Cardiac septum (tissue), 1 donor: ENCODE measurements around the gene KMT2B. TPM values are rescaled to one million over a fixed set of nuclear protein-coding genes. Genes with fewer than 3 reads are reported as not detected.
"Not testable (repeated sequence)": the region's sequence is repeated elsewhere in the genome, so short reads cannot be mapped to it uniquely, and the experiment has no call there.

Source experiments
- DNase-seq: peaks from one replicate; pipeline ENCODE4 v3.0.0-alpha.2; 2020; ENCODE audit warnings: low spot score
- intact Hi-C: fragments of 100-400 bp; cut with DNase I; formaldehyde crosslinking; loops from one replicate; pipeline ENCODE4 v1.14.0; 2022
- total RNA-seq: library from RNA; stranded (reverse); fragmentation: NEBNext Ultra II Directional; extraction: Animal tissue kit (Norgen Biotek cat#: 25700); gene quantifications from one replicate; pipeline ENCODE4 v1.2.1, GENCODE V29; 2021
- donor health status: DM: no; HTN: no; CAD: no.

KMT2B gene
- total RNA-seq, 1 donor from 2014 or later = 19.9 TPM

DNA sequence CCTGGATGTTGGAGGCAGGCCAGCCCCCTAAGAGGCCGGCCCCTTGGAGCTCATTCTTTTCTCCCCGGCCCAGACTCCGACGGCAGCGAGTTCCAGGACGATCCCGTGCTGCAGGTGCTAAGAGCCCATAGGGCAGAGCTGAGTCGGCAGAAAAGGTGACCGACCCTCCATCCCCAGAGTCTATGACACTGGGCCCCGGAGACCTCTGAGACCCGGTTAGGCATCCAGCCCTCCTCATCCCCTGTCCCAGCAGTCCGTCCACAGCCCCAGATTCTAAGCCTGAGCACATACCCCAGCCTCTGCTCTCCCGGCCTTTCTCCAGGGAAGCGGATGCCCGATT, 50.2 kb downstream of the KMT2B start:
- no peak for DNase-seq
- intact Hi-C loops = no loop called here

DNA sequence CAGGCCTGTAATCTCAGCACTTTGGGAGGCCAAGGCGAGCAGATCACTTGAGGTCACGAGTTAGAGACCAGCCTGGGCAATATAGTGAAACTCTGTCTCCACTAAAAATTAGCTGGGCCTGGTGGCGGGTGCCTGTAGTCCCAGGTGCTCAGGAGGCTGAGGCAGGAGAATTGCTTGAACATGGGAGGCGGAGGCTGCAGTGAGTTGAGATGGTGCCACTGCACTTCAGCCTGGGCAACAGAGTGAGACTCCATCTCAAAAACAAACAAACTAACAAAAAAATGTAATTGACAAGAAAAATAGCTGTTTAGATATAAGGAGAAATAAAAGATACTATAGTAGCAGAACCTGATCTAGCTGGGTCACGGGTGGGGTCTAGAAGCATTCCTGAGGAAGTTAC, 54.6 kb downstream of the KMT2B start:
- not testable (repeated sequence) for DNase-seq
- intact Hi-C loops = loop anchor here (10.0 kb wide), 1 partner anchor 92 kb away; the partner anchor contains the start of gene APLP1

DNA sequence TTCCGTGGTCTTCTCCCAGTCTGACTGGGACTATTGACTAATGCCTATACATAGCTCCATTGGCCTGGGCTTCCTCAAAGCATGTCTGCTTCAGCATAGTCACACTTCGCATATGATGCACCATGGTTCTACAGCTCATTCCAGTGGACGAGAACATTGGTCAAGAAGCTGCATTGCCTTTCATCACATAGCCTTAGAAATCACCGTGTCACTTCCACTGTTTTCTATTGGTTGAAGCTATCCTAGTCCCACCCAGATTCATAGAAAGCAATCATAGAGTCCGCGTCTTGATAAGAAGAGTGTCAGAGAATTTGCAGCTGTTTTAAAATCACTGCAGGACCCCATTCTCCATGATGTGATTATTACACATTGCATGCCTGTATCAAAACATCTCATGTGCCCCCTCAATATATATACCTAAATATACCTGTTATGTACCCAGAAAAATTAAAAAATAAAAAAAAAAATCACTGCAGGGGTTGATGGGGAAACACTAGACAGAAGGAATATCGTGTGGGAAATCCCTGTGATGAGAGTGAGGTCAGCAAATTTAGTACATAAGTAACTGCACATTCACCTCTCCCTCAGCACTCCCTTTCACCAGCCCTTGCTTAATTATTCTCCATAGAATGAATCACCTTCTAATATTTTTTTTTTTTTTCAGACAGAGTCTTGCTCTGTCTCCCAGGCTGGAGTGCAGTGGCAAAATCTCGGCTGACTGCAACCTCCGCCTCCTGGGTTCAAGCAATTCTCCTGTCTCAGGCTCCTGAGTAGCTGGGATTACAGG, 55.4 kb downstream of the KMT2B start:
- DNase-seq = no peak
- intact Hi-C loops = loop anchor here (10.0 kb wide), 1 partner anchor 92 kb away; the partner anchor contains the start of gene APLP1

DNA sequence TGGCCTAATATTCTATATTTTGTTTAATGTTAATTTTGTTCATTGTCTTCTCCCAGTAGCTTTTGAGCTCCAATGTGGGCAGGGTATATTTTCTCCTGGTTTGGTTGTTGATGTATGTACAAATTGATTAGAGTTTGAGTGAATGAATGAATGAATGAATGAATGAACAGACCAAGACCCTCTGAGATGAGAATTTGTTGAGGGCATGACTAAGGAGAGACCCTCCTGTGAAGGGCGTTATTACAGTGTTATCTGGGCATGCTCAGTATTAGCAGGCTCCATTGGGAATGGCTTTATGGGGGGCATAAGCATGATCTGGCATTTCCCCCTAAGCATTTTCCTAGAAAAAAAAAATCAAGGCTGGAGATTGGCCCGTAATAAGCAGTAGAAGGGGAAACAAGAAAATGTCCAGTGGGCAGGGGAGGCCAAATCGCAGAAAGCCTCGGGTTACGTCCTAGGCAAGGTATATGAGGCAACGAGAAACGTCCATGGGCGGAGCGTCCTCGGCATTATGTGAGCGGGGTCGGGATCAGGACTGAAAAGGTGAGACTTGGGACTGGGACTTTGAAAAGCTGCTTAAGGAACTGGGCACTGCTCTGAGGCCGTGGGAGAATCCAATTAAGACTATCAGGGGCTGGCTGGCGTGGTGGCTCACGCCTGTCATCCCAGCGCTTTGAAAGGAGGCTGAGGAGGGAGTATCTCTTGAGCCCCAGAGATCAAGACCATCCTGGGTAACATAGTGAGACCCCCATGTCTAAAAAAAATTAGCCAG, 56.7 kb downstream of the KMT2B start:
- intact Hi-C loops = loop anchor here (10.0 kb wide), 1 partner anchor 90 kb away; the partner anchor contains the start of gene APLP1
- no peak for DNase-seq

DNA sequence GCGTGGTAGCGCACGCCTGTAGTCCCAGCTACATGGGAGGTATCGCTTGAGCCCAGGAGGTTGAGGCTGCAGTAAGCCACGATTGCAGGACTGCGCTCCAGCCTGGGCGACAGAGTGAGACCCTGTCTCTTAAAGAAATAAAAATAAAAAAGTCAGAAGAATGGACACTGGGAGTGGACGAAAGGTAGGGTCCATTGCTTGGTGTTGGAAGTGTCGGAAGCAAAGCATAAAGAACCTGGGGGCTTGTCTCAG, 57.2 kb downstream of the KMT2B start:
- intact Hi-C loops = loop anchor here (10.0 kb wide), 1 partner anchor 90 kb away; the partner anchor contains the start of gene APLP1
- DNase-seq = no peak

DNA sequence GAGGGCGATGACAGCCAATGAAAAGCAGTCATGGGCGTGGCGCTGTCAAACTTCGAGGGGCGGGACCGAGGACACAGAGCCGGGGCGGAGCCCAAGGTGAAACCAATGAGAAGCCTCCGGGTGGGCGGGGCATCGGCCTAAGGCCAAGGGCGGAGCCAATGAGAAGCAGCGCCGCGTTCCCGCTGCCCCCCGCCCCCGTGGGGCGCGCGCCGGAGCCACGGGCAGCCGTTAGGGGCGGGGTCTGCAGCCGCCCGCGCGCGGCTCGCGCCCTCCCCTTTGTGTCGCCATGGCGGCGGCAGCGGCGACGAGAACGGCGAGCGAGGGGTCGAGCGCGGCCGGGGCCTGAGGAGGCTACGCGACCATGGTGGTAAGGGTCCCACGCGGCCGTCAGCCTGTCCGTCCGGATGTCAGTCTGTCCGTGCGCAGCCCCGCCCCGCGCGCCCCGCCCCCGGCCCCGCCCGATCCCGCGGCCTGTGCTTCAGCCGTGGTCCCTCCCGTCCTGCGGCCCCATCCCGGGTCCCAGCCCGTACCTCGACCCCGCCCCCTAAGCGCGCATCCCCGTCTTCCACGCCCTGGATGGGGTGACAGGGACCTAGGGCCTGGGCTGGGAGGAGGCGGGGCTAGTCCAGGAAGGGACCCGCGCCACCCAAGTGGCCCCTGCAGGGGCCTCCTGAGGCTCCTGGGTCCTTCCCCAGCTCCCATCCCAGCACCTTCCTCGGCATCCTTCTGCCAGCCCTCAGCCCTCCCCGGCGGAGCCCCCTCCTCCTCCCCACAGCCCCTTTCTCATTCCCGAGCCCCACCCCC, 57.7 kb downstream of the KMT2B start, which contains the start of gene ARHGAP33:
Gene ARHGAP33 (plus strand): TSS at position 267 of the 804 bp plus-strand sequence. CDS start 95 bp downstream, at position 362.
- DNase-seq = peak; percentile 99
- intact Hi-C loops = loop anchor here (10.0 kb wide), 1 partner anchor 89 kb away; the partner anchor contains the start of gene APLP1

DNA sequence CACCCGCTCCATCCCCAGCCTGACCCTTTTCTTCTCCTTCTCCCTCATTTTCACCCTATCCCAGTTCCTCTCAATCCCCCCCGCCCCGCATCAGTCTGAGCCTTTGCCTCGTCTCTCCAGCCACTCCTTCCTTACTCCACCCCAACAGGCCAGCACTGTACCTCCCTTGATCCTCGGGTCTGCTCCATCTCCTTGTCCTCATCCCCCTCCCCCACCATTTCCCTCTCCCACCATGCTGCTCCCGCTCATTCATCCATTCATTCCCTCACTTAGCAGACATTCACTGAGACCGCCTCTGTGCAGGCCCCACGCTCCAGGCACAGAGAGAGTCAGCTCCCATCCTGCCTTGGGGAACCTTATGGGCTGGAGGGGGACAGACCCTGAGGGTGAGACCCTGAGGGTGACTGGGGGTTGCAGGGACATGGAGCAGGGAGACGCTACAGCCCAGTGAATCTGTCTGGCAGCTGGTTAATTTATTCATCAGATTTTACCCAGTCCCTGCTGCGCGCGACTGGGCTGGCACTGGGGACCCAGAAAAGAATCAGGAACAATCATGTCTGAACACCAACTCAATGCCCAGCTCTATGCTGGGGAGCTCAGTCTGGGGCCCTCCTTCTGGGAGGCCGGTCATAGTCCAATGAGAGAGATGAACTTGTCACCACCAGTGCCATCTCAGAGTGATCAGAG, 58.4 kb downstream of the KMT2B start:
- intact Hi-C loops = loop anchor here (10.0 kb wide), 1 partner anchor 89 kb away; the partner anchor contains the start of gene APLP1
- DNase-seq = no peak

DNA sequence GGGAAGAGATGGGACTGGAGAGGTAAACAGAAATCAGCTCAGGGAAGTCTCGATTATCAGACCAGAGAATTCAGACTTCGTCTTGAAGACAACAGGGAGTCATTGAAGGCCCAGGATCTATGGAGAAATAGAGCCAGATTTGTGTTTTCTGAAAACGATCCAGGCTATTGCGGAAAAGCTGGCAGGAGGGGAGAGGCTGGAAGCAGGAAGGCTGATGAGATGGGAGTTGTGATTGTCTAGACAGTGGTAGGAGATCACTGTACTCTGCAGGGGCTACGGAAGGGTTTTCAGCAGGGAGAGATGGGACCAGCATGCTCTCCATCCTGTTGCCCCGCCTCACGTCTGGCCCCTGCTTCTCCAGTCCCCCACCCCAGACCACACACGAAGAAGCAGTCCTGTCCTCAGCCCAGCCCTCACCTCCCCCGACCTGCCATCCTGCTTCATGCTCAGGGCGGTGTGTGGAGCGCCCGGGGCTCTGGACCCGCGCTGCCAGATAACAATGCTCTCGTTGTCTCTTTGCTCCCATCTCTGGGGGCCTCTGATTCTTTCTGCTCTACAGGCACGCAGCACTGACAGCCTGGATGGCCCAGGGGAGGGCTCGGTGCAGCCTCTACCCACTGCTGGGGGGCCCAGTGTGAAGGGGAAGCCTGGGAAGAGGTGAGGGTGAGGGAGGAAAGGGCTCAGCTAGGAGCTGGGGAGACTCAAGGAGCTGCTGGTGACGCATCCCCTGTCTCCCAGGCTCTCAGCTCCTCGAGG, 59.5 kb downstream of the KMT2B start:
- intact Hi-C loops = loop anchor here (10.0 kb wide), 1 partner anchor 88 kb away; the partner anchor contains the start of gene APLP1
- DNase-seq = no peak

DNA sequence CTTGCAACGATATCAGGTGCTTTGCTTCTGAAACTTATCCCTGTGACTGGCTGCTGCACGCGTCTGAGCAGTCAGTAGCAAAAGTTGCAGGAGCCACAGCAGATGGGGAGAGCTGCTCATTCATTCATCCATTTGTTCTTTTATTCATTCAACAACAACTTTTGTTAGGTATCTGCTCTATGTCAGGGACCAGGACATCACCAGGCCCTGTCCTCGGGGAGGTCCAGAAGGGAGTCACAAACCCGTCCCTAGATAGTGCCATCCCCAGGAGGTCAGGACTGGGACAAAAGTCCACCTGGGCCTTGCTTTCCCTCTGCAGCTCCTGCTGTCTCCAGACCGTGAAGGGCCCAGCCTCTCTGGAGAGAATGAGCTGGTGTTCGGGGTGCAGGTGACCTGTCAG, 60.2 kb downstream of the KMT2B start:
- intact Hi-C loops = loop anchor here (10.0 kb wide), 1 partner anchor 87 kb away; the partner anchor contains the start of gene APLP1
- DNase-seq = no peak

DNA sequence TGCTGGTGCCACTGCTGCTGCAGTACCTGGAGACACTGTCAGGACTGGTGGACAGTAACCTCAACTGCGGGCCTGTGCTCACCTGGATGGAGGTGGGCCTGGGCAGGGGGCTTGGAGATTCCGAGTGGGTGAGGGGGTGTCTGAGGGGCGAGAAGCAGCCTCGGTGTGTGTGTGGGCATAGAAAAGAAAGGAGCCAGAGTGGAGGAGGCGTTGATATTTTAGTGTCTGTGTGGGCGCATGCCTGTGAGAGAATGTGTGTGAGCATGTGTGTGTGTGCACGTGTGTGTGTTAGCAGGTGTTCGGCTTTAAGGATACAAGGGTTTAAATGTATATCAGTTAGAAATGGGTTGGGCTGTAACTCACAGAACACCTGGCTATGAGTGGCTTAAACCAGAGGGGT, 61.2 kb downstream of the KMT2B start:
- intact Hi-C loops = loop anchor here (10.0 kb wide), 1 partner anchor 86 kb away; the partner anchor contains the start of gene APLP1

DNA sequence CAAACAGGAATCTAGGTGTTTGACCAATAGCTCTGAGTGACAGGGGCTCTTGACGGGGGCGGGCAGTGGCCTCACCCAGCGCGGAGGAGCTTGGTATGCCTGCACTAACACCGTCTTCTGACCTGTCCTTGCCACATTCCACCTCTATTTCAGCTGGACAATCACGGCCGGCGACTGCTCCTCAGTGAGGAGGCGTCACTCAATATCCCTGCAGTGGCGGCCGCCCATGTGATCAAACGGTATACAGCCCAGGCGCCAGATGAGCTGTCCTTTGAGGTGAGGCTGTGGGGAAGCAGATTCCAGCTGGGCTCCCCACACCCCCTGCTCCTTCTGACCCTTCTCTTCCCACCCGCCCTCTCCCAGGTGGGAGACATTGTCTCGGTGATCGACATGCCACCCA, 62.3 kb downstream of the KMT2B start:
- DNase-seq = no peak
- intact Hi-C loops = no loop called here

More for the DNA sequence above, 61.2 kb downstream of the KMT2B start:
- DNase-seq = no peak

DNA sequence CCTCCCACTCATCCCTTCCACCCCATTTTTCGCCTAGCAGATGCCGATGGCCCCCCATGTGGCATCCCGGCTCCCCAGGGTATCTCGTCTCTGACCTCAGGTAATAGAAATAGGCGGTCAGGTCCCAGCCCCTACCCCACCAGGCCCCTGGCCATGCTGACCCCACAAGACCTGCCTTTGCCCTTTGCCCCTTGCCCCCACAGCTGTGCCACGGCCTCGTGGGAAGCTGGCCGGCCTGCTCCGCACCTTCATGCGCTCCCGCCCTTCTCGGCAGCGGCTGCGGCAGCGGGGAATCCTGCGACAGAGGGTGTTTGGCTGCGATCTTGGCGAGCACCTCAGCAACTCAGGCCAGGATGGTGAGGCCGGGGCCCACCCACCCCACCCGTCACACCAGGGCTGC, 62.9 kb downstream of the KMT2B start:
- intact Hi-C loops = no loop called here
- no peak for DNase-seq

DNA sequence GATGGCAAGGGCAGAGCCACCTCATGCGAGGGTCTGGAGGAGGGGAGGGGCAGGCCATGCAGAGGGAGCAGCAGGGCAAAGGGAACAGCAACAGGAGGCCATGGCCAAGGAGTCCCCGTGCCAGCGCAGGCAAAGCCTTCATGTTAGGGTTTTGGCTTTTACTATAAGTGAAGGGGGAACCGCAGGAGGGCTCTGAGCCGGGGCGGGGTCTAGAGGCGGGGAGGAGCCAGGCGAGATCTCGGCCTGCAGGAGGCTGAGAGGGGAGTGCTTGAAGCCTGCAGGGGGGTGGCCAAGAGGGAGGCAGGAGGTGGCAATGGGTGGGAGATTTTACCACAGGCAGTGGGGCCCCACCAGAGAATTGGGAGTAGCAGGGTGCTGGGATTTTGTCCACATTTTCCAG, 63.8 kb downstream of the KMT2B start:
- DNase-seq = no peak
- intact Hi-C loops = no loop called here

DNA sequence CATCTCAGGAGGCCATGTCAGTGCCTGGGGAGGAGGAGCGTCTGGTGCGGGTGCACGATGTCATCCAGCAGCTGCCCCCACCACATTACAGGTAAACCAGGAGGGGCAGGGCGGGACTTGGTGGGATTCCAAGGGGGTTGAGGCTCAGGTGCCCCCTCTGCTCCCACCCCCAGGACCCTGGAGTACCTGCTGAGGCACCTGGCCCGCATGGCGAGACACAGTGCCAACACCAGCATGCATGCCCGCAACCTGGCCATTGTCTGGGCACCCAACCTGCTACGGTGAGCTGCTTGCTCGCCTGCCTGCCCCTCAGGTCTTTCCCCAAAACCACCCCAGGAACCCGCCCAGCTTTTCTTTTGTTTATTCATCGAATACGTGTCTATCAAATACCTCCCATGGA, 64.8 kb downstream of the KMT2B start:
- intact Hi-C loops = no loop called here
- no peak for DNase-seq

DNA sequence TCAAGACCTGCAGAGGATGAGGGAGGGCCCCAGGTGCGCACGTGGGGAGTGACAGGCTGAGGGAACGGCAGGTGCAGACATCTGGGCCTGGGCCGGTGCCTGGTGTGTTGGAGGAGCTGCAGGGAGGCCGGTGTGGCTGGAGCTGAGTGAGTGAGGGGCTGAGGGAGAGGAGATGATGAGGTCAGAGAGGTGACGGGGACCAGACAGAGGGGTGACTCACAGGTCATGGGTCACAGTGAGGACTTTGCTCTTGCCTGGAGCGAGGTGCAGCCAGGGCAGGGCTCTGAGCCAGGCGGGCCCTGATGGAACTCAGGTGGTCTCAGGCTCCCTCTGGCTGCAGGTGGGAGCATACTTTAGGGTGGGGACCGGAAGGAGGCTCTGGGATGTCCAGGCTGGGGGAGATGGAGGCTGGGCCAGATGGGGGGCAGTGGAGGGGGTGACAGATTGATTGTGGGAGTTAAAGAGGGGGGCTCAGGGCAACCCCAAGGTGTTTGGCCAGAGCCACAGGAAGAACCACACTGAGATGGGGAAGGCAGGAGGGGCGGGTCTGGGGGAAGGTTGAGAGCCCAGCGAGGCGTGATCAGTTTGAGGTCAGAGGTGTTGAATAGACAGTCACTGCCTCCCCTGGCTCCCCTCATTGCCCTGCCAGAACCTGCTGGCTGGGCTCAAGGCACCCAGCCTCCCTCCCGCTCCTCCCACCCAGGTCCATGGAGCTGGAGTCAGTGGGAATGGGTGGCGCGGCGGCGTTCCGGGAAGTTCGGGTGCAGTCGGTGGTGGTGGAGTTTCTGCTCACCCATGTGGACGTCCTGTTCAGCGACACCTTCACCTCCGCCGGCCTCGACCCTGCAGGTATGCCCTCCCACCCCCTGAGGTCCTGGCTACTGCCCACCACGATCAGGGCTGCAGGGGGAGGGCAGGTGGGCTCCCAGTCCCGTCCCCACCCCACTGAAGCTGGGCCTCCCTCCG, 65.9 kb downstream of the KMT2B start:
- no peak for DNase-seq
- intact Hi-C loops = no loop called here

DNA sequence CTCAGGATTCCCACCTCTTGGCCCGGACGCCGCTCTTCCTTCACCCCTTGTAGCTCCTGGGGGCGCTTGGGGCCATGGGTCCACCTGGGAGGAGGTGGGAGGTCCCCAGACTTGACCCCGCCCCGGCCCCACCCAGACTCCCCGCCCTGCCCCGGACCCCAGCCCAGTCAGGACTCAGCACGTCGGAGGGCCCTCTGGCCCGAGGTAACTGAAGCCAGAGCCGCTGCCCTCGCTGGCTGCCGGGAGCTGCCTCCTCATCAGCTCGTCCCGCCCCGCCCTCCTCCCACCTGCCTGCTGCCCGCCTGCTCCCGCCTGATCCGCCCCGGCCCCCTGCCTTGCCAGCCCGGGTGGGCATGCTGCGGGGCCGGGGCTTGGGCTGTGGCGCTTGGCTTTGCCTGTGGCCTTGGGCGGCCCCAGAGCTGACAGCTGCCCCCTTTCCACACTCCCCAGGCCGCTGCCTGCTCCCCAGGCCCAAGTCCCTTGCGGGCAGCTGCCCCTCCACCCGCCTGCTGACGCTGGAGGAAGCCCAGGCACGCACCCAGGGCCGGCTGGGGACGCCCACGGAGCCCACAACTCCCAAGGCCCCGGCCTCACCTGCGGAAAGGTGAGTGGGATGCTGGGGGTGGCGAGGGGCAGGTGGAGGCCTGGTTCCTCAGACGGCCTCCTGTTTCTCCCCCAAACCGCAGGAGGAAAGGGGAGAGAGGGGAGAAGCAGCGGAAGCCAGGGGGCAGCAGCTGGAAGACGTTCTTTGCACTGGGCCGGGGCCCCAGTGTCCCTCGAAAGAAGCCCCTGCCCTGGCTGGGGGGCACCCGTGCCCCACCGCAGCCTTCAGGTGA, 66.9 kb downstream of the KMT2B start:
- DNase-seq = no peak
- intact Hi-C loops = no loop called here

DNA sequence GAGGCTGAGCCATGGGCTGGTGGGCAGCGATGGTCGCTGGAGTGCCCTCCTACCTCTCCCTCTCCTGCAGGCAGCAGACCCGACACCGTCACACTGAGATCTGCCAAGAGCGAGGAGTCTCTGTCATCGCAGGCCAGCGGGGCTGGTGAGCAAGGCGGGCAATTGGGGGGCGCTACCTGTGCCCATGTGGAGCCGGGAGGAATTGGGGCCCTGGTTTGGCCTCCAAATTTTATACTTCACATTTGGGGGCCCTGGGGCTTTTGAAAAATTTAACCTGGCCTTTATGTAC, 67.5 kb downstream of the KMT2B start:
- intact Hi-C loops = no loop called here
- no peak for DNase-seq
